DOHH2 (cell line): ENCODE measurements around the gene SCAMP3.

Experiments
- H3F3A ChIP-seq: fragments of 200-600 bp; sonication (generic), shearing (Covaris generic); 2 replicates; pipeline ENCODE4 v1.6.0; 2016; ENCODE audit warnings: antibody characterized with exemption, mild to moderate bottlenecking; ENCODE audit not compliant: control insufficient read depth, insufficient read depth
- H3K27ac ChIP-seq: fragments of 200-600 bp; sonication (generic); 2 replicates; pipeline ENCODE4 v1.5.1; 2014; ENCODE audit warnings: low read depth, mild to moderate bottlenecking, low read length, moderate library complexity
- H3K27me3 ChIP-seq: fragments of 200-600 bp; sonication (generic); 2 replicates; pipeline ENCODE4 v1.6.1; 2014; ENCODE audit warnings: mild to moderate bottlenecking, low read length, mixed read lengths; ENCODE audit not compliant: control insufficient read depth
- H3K36me3 ChIP-seq: fragments of 200-600 bp; sonication (generic); 2 replicates; pipeline ENCODE4 v1.6.1; 2014; ENCODE audit warnings: mild to moderate bottlenecking, low read length, moderate library complexity, mixed read lengths; ENCODE audit not compliant: control insufficient read depth
- H3K4me1 ChIP-seq: fragments of 200-600 bp; sonication (generic); 2 replicates; pipeline ENCODE4 v1.6.1; 2014; ENCODE audit warnings: mild to moderate bottlenecking, low read length, mixed read lengths; ENCODE audit not compliant: control insufficient read depth
- H3K4me2 ChIP-seq: fragments of 200-600 bp; sonication (generic); 2 replicates; pipeline ENCODE4 v1.6.0; 2014; ENCODE audit warnings: mild to moderate bottlenecking, low read length, moderate library complexity
- H3K4me3 ChIP-seq: fragments of 200-600 bp; sonication (generic); 2 replicates; pipeline ENCODE4 v1.5.1; 2014; ENCODE audit warnings: mild to moderate bottlenecking, low read length, mixed read lengths
- H3K79me2 ChIP-seq: fragments of 200-600 bp; sonication (generic); 2 replicates; pipeline ENCODE4 v1.6.1; 2014; ENCODE audit warnings: mild to moderate bottlenecking, low read length, mixed read lengths; ENCODE audit not compliant: control insufficient read depth
- H3K9me2 ChIP-seq: fragments of 200-600 bp; sonication (generic); replicated peaks from 2 replicates; pipeline ENCODE4 v1.6.1; 2014; ENCODE audit warnings: mild to moderate bottlenecking, low read length, mixed read lengths; ENCODE audit not compliant: control insufficient read depth
- H3K9me3 ChIP-seq: fragments of 200-600 bp; sonication (generic); 2 replicates; pipeline ENCODE4 v1.6.1; 2014; ENCODE audit warnings: antibody characterized with exemption, low read length, mixed read lengths; ENCODE audit not compliant: control insufficient read depth, insufficient read depth
- H4K20me1 ChIP-seq: fragments of 200-600 bp; sonication (generic); 2 replicates; pipeline ENCODE4 v1.6.0; 2014; ENCODE audit warnings: low read depth, mild to moderate bottlenecking, antibody characterized with exemption, low read length, moderate library complexity; ENCODE audit not compliant: control insufficient read depth, insufficient read depth
- EZH2phosphoT487 ChIP-seq: fragments of 200-600 bp; sonication (generic); IDR thresholded peaks from 2 replicates; pipeline ENCODE4 v1.6.1; 2017; ENCODE audit warnings: borderline replicate concordance, mild to moderate bottlenecking, antibody characterized with exemption, low read length, moderate library complexity, mixed read lengths
- TF ChIP-seq, protein P1 (sequence below): fragments of 200-600 bp; sonication (generic); IDR thresholded peaks from one replicate; pipeline ENCODE4 v1.5.1; 2014; ENCODE audit warnings: antibody characterized with exemption, mild to moderate bottlenecking, low read depth, low read length; ENCODE audit not compliant: poor library complexity, severe bottlenecking

Gene SCAMP3

DNA sequence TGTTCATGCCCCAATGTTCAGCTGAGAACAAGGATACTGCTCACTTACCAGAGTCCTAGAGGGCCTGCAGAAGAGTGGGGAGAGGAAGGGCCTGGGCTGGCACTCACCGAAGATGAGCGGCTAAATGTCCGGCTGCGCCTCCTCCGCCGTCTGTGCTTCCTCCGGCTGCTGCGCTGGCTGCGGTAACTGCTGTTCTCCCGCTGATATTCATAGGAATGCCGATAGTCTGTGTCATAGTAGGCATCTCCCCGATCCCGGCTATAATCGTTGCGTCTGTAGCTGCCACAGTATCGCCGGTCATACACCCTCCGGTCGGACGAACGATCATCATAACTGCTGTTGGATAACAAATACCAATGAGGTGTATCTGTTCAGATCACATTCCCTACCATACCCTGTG is 7.2 kb upstream of the SCAMP3 start:
- Histone ChIP-seq H3K36me3 (peaks cover 82% of the 10 kb centered on the region), H3K9me3 (no peaks in the 10 kb centered on the region), H3K4me2 (no peak overlapping the region), H4K20me1 (peaks cover 5% of the 10 kb centered on the region; the same call in 1 of the 2 replicates), H3K79me2 (peaks cover 44% of the 10 kb centered on the region), H3K27me3 (no peaks in the 10 kb centered on the region), H3K4me1 (peaks cover 16% of the 10 kb centered on the region), H3F3A (peaks cover 22% of the 10 kb centered on the region), H3K27ac (no peak overlapping the region), H3K4me3 (no peak overlapping the region), H3K9me2 (no peaks in the 10 kb centered on the region)
- no peak for TF ChIP-seq EZH2phosphoT487
- TF ChIP-seq, protein P1, sequence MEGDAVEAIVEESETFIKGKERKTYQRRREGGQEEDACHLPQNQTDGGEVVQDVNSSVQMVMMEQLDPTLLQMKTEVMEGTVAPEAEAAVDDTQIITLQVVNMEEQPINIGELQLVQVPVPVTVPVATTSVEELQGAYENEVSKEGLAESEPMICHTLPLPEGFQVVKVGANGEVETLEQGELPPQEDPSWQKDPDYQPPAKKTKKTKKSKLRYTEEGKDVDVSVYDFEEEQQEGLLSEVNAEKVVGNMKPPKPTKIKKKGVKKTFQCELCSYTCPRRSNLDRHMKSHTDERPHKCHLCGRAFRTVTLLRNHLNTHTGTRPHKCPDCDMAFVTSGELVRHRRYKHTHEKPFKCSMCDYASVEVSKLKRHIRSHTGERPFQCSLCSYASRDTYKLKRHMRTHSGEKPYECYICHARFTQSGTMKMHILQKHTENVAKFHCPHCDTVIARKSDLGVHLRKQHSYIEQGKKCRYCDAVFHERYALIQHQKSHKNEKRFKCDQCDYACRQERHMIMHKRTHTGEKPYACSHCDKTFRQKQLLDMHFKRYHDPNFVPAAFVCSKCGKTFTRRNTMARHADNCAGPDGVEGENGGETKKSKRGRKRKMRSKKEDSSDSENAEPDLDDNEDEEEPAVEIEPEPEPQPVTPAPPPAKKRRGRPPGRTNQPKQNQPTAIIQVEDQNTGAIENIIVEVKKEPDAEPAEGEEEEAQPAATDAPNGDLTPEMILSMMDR = no peak

DNA sequence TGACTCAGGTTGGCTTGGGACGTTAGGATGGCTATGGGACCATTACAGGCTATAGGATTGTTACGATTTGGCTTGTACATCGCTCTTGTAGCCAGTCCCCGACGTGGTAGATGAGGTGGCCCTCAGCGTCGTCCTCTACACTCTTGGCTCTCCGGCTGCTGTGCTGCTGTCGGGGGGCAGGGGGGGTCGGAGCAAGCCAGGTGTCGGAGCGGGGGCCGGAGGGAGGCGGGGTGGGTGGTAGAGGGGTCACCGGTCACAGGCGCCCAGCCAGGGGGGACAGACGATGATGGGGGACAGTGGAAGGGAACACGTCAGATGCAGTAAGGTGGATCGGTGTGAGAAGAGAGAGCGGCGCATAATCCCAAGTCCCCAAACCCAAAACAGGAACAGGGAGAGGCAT is 6.5 kb upstream of the SCAMP3 start:
- Histone ChIP-seq H3F3A (peaks cover 29% of the 10 kb centered on the region), H4K20me1 (peaks cover 5% of the 10 kb centered on the region; the same call in 1 of the 2 replicates), H3K4me3 (no peak overlapping the region), H3K9me3 (no peaks in the 10 kb centered on the region), H3K36me3 (peaks cover 90% of the 10 kb centered on the region), H3K27me3 (no peaks in the 10 kb centered on the region), H3K9me2 (no peaks in the 10 kb centered on the region), H3K27ac (no peak overlapping the region), H3K79me2 (peaks cover 40% of the 10 kb centered on the region), H3K4me1 (peaks cover 11% of the 10 kb centered on the region), H3K4me2 (no peak overlapping the region)
- TF ChIP-seq, protein P1 = no peak
- TF ChIP-seq EZH2phosphoT487 = no peak

- Histone ChIP-seq H3K4me3 (no peak overlapping the region), H3K36me3 (peaks cover 94% of the 10 kb centered on the region), H3K79me2 (peaks cover 29% of the 10 kb centered on the region), H3K4me2 (no peak overlapping the region), H4K20me1 (peaks cover 2% of the 10 kb centered on the region; the same call in 1 of the 2 replicates), H3K9me2 (no peaks in the 10 kb centered on the region), H3K9me3 (no peaks in the 10 kb centered on the region), H3K27ac (no peak overlapping the region), H3K27me3 (no peaks in the 10 kb centered on the region), H3F3A (peaks cover 40% of the 10 kb centered on the region), H3K4me1 (peaks cover 13% of the 10 kb centered on the region)
- TF ChIP-seq, protein P1 = no peak
- no peak for TF ChIP-seq EZH2phosphoT487
Observed at GRCh38 chr1:155267373-155267772, 5.2 kb upstream of the SCAMP3 start.

DNA sequence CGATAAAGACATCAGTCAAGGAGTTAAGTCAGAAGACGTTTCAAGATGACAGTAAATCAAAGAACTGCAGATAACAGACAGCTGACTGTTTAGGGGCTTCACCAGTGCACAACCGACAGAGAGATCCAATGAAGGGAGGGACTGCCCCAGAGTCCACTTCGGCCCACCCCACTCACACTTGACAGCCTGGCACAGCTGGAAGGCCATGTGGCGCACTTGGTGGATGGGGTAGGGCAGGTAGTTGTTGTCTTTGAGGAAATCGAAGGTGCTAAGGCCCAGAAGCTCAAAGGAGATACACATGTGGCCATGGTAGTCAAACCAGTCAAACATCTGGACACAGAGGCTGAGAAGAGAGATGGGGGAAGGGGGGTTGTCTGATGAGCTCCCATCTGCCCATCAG is 4.4 kb upstream of the SCAMP3 start:
- Histone ChIP-seq H3K4me2 (no peak overlapping the region), H3K79me2 (peaks cover 27% of the 10 kb centered on the region), H3F3A (peaks cover 40% of the 10 kb centered on the region), H3K27ac (no peak overlapping the region), H4K20me1 (no peaks in the 10 kb centered on the region; the same call in 1 of the 2 replicates), H3K27me3 (no peaks in the 10 kb centered on the region), H3K36me3 (peaks cover 88% of the 10 kb centered on the region), H3K4me1 (peaks cover 8% of the 10 kb centered on the region), H3K9me2 (no peaks in the 10 kb centered on the region), H3K4me3 (no peak overlapping the region), H3K9me3 (no peaks in the 10 kb centered on the region)
- TF ChIP-seq, protein P1 = no peak
- no peak for TF ChIP-seq EZH2phosphoT487
